ENCODE results near the gene ACADSB. TPM values are rescaled to one million over a fixed set of nuclear protein-coding genes. Genes with fewer than 3 reads are reported as not detected.

ACADSB gene
- polyA plus RNA-seq, 1 of the 3 experiments (the other 2 are of a cell fraction) = 5.9 TPM

DNA sequence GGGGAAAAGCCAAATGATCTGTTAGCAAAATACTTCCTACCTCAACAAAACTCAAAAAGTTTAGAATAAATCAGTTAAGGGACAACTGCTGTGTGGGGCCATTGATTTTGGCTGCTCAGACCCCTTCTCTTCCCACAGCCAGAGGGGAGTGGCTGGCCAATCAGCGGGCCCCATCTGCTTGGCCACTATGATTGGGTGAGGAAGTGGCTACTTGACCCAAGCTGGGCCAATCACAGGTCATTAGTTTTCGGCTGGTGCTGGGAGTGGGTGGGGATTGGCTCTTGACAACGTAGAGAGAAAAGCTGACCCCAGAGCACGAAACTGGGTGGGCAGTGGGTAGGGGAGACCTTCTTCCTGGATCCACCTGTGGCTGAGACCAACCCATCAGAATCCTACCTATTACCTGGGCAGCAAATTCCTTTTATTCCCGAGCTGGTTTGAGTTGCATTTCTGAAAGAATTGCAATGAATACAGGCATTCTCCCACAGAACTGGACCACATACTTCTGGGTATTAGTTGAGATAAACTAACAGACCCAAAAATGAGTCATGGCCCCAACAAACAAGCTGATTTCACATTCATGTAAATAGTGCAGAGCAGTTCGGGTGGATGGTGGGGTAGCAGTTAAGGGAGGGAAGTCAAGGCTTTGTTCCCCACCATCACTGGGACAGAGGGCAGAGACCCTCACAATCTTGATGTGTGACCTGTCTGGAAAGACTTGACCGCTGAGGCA, 91.4 kb downstream of the ACADSB start:
- Histone ChIP-seq H3K79me2 (ENCODE audit: insufficient read depth) (no peaks in the 10 kb centered on the region), H3K4me3 (ENCODE audit: low read depth in 2 of 2, low read length in 1 of 2) (no peak overlapping the region), H3K9me3 (no peaks in the 10 kb centered on the region), H2AFZ (ENCODE audit: low read depth) (no peak overlapping the region), H3K27me3 (ENCODE audit: insufficient read depth) (no peaks in the 10 kb centered on the region), H4K20me1 (ENCODE audit: insufficient read depth) (no peaks in the 10 kb centered on the region), H3K4me1 (ENCODE audit: control insufficient read depth in 1 of 2, insufficient read depth in 2 of 2, low read depth in 1 of 2, low read length in 1 of 2) (no peaks in the 10 kb centered on the region), H3K4me2 (no peak overlapping the region), H3K9ac (no peak overlapping the region), H3K36me3 (replicated peaks in 1 of 2; ENCODE audit: control insufficient read depth in 1 of 2, insufficient read depth in 2 of 2, low read length in 1 of 2) (no peaks in the 10 kb centered on the region), H3K27ac (ENCODE audit: low read depth in 2 of 2, low read length in 1 of 2) (no peak overlapping the region), H3K9me2 (no peaks in the 10 kb centered on the region), H3F3A (replicated peaks; ENCODE audit: insufficient read depth) (no peaks in the 10 kb centered on the region)
- TF ChIP-seq RCOR1 (IDR thresholded peaks at IDR 0.05; ENCODE audit: low read length) (no peak), TCF12 (IDR thresholded peaks at IDR 0.05) (no peak), RXRA (IDR thresholded peaks at IDR 0.05; ENCODE audit: borderline replicate concordance, low read depth) (no peak), ELF1 (IDR thresholded peaks at IDR 0.05) (no peak), TAF1 (IDR thresholded peaks at IDR 0.05; ENCODE audit: borderline replicate concordance, low read depth, low read length) (no peak), RAD21 (IDR thresholded peaks at IDR 0.05; ENCODE audit: low read length) (no peak), FOXM1 (IDR thresholded peaks at IDR 0.05; ENCODE audit: low read depth) (no peak), GABPA (IDR thresholded peaks at IDR 0.05; ENCODE audit: low read depth) (no peak), FOSL2 (IDR thresholded peaks at IDR 0.05; ENCODE audit: borderline replicate concordance, low read depth) (no peak)
- TF ChIP-seq, protein P1, sequence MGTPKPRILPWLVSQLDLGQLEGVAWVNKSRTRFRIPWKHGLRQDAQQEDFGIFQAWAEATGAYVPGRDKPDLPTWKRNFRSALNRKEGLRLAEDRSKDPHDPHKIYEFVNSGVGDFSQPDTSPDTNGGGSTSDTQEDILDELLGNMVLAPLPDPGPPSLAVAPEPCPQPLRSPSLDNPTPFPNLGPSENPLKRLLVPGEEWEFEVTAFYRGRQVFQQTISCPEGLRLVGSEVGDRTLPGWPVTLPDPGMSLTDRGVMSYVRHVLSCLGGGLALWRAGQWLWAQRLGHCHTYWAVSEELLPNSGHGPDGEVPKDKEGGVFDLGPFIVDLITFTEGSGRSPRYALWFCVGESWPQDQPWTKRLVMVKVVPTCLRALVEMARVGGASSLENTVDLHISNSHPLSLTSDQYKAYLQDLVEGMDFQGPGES (IDR thresholded peaks at IDR 0.05; ENCODE audit: low read depth, low read length) = no peak
- TF ChIP-seq, protein P2, sequence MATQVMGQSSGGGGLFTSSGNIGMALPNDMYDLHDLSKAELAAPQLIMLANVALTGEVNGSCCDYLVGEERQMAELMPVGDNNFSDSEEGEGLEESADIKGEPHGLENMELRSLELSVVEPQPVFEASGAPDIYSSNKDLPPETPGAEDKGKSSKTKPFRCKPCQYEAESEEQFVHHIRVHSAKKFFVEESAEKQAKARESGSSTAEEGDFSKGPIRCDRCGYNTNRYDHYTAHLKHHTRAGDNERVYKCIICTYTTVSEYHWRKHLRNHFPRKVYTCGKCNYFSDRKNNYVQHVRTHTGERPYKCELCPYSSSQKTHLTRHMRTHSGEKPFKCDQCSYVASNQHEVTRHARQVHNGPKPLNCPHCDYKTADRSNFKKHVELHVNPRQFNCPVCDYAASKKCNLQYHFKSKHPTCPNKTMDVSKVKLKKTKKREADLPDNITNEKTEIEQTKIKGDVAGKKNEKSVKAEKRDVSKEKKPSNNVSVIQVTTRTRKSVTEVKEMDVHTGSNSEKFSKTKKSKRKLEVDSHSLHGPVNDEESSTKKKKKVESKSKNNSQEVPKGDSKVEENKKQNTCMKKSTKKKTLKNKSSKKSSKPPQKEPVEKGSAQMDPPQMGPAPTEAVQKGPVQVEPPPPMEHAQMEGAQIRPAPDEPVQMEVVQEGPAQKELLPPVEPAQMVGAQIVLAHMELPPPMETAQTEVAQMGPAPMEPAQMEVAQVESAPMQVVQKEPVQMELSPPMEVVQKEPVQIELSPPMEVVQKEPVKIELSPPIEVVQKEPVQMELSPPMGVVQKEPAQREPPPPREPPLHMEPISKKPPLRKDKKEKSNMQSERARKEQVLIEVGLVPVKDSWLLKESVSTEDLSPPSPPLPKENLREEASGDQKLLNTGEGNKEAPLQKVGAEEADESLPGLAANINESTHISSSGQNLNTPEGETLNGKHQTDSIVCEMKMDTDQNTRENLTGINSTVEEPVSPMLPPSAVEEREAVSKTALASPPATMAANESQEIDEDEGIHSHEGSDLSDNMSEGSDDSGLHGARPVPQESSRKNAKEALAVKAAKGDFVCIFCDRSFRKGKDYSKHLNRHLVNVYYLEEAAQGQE (IDR thresholded peaks at IDR 0.05; ENCODE audit: low read depth, low read length) = no peak
- TF ChIP-seq, protein P3, sequence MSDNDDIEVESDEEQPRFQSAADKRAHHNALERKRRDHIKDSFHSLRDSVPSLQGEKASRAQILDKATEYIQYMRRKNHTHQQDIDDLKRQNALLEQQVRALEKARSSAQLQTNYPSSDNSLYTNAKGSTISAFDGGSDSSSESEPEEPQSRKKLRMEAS (IDR thresholded peaks at IDR 0.05; ENCODE audit: low read depth) = no peak
- TF ChIP-seq, protein P4, sequence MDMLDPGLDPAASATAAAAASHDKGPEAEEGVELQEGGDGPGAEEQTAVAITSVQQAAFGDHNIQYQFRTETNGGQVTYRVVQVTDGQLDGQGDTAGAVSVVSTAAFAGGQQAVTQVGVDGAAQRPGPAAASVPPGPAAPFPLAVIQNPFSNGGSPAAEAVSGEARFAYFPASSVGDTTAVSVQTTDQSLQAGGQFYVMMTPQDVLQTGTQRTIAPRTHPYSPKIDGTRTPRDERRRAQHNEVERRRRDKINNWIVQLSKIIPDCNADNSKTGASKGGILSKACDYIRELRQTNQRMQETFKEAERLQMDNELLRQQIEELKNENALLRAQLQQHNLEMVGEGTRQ (IDR thresholded peaks at IDR 0.05; ENCODE audit: borderline replicate concordance, low read depth, low read length) = no peak
- TF ChIP-seq, protein P5, sequence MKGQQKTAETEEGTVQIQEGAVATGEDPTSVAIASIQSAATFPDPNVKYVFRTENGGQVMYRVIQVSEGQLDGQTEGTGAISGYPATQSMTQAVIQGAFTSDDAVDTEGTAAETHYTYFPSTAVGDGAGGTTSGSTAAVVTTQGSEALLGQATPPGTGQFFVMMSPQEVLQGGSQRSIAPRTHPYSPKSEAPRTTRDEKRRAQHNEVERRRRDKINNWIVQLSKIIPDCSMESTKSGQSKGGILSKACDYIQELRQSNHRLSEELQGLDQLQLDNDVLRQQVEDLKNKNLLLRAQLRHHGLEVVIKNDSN (IDR thresholded peaks at IDR 0.05; ENCODE audit: borderline replicate concordance, low read depth) = no peak
- TF ChIP-seq, protein P6, sequence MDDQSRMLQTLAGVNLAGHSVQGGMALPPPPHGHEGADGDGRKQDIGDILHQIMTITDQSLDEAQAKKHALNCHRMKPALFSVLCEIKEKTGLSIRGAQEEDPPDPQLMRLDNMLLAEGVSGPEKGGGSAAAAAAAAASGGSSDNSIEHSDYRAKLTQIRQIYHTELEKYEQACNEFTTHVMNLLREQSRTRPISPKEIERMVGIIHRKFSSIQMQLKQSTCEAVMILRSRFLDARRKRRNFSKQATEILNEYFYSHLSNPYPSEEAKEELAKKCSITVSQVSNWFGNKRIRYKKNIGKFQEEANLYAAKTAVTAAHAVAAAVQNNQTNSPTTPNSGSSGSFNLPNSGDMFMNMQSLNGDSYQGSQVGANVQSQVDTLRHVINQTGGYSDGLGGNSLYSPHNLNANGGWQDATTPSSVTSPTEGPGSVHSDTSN (IDR thresholded peaks at IDR 0.05) = no peak
- TF ChIP-seq, protein P7, sequence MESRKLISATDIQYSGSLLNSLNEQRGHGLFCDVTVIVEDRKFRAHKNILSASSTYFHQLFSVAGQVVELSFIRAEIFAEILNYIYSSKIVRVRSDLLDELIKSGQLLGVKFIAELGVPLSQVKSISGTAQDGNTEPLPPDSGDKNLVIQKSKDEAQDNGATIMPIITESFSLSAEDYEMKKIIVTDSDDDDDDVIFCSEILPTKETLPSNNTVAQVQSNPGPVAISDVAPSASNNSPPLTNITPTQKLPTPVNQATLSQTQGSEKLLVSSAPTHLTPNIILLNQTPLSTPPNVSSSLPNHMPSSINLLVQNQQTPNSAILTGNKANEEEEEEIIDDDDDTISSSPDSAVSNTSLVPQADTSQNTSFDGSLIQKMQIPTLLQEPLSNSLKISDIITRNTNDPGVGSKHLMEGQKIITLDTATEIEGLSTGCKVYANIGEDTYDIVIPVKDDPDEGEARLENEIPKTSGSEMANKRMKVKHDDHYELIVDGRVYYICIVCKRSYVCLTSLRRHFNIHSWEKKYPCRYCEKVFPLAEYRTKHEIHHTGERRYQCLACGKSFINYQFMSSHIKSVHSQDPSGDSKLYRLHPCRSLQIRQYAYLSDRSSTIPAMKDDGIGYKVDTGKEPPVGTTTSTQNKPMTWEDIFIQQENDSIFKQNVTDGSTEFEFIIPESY (IDR thresholded peaks at IDR 0.05; ENCODE audit: borderline replicate concordance, low read depth) = no peak
- 41% methylated on average over 5 of the region's 7 CpGs for WGBS (ENCODE audit: low lambda C conversion rate)
- ChIA-PET POLR2A (no interaction called here), CTCF (interaction anchor here (0.7 kb wide), 1 partner anchor 89 kb away, joined by 3 read pairs; no protein-coding TSS in a partner anchor)
- no peak for DNase-seq

All from SK-N-SH (cell line).